Measurements from ENCODE around the gene PRRC2C.

DNA sequence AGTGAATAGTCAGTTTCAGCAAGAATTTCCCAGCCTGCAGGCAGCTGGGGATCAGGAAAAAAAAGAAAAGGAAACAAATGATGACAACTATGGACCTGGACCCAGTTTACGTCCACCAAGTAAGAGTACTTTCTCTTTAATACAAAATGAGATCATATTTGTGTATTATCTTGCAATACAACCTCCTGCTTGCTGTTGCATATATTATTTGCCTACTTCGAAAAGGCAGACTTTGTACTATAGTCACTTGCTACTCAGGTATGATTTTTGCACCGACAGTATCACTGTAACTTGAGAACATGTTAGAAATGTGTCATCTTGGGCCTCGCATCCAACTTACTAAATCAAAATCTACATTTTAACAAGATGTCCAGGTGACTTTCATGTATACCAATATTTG, 30.4 kb downstream of the PRRC2C start:
- TF ChIP-seq TAF1 (IDR thresholded peaks at IDR 0.05; ENCODE audit: low read depth), result no peak
- TF ChIP-seq YY1 (IDR thresholded peaks at IDR 0.05; ENCODE audit: low read depth), result no peak
- no peak for TF ChIP-seq ZBTB7A (IDR thresholded peaks at IDR 0.05; ENCODE audit: low read depth)
- TF ChIP-seq CEBPB (IDR thresholded peaks at IDR 0.05), result no peak
- TF ChIP-seq REST (IDR thresholded peaks at IDR 0.05; ENCODE audit: low read depth), result no peak
- no peak for TF ChIP-seq CREB1 (IDR thresholded peaks at IDR 0.05; ENCODE audit: low read depth)
- no peak for TF ChIP-seq USF1 (IDR thresholded peaks at IDR 0.05)
- TF ChIP-seq EGR1 (IDR thresholded peaks at IDR 0.05), result no peak
- TF ChIP-seq, protein P1, sequence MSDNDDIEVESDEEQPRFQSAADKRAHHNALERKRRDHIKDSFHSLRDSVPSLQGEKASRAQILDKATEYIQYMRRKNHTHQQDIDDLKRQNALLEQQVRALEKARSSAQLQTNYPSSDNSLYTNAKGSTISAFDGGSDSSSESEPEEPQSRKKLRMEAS (IDR thresholded peaks at IDR 0.05), result no peak
- TF ChIP-seq EP300 (IDR thresholded peaks at IDR 0.05; ENCODE audit: borderline replicate concordance), result no peak
- no peak for TF ChIP-seq TEAD4 (IDR thresholded peaks at IDR 0.05)
- no peak for TF ChIP-seq NFIC (IDR thresholded peaks at IDR 0.05)
- TF ChIP-seq RAD21 (IDR thresholded peaks at IDR 0.05; ENCODE audit: low read depth), result no peak
- TF ChIP-seq FOXM1 (IDR thresholded peaks at IDR 0.05; ENCODE audit: borderline replicate concordance, low read depth), result no peak
